Measurements from ENCODE around the gene ARMS2. TPM values are rescaled to one million over a fixed set of nuclear protein-coding genes. Genes with fewer than 3 reads are reported as not detected.

The ARMS2 gene
- total RNA-seq, 1 donor from 2014 or later, result not detected

GRCh38 chr10:122460891-122461293 is 6.4 kb downstream of the ARMS2 start:
- H3K27me3 ChIP-seq (ENCODE audit: control insufficient read depth, insufficient read depth, low read length), result peaks cover 2% of the 10 kb centered on the region
- TF ChIP-seq, protein P1, sequence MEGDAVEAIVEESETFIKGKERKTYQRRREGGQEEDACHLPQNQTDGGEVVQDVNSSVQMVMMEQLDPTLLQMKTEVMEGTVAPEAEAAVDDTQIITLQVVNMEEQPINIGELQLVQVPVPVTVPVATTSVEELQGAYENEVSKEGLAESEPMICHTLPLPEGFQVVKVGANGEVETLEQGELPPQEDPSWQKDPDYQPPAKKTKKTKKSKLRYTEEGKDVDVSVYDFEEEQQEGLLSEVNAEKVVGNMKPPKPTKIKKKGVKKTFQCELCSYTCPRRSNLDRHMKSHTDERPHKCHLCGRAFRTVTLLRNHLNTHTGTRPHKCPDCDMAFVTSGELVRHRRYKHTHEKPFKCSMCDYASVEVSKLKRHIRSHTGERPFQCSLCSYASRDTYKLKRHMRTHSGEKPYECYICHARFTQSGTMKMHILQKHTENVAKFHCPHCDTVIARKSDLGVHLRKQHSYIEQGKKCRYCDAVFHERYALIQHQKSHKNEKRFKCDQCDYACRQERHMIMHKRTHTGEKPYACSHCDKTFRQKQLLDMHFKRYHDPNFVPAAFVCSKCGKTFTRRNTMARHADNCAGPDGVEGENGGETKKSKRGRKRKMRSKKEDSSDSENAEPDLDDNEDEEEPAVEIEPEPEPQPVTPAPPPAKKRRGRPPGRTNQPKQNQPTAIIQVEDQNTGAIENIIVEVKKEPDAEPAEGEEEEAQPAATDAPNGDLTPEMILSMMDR (IDR thresholded peaks at IDR 0.05; ENCODE audit: insufficient read depth, low read length, severe bottlenecking), result no peak
- H3K36me3 ChIP-seq (ENCODE audit: control insufficient read depth, insufficient read depth, low read length), result no peaks in the 10 kb centered on the region
- DNase-seq (ENCODE audit: low read depth) (no peak), FAIRE-seq (no peak)
- H3K4me3 ChIP-seq (ENCODE audit: low read depth, low read length), result peak overlapping the region; percentile 69

DNA sequence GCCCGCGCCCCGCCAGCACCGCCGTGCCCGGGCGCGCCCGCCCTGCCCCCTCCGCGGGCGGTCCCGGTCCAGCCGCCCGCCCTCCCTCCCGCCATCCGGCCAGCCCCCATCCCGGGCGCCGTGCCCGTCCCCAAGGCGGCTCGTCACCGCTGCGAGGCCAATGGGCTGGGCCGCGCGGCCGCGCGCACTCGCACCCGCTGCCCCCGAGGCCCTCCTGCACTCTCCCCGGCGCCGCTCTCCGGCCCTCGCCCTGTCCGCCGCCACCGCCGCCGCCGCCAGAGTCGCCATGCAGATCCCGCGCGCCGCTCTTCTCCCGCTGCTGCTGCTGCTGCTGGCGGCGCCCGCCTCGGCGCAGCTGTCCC is 6.9 kb downstream of the ARMS2 start, which contains the start of gene HTRA1:
HTRA1 (plus strand) TSS at position 187 of the 362 bp plus-strand sequence; CDS start at position 287, 100 bp downstream.
- H3K36me3 ChIP-seq (ENCODE audit: control insufficient read depth, insufficient read depth, low read length), result no peaks in the 10 kb centered on the region
- peaks cover 2% of the 10 kb centered on the region for H3K27me3 ChIP-seq (ENCODE audit: control insufficient read depth, insufficient read depth, low read length)
- no peak for FAIRE-seq
- TF ChIP-seq, protein P1 (IDR thresholded peaks at IDR 0.05; ENCODE audit: insufficient read depth, low read length, severe bottlenecking), result no peak
- peak; percentile 36 for DNase-seq (ENCODE audit: low read depth)
- peak within 1 kb of the TSS; percentile 69 for H3K4me3 ChIP-seq (ENCODE audit: low read depth, low read length)

GRCh38 chr10:122461729-122462532 is 7.5 kb downstream of the ARMS2 start:
- DNase-seq (ENCODE audit: low read depth) (no peak), FAIRE-seq (no peak)
- Histone ChIP-seq H3K4me3 (ENCODE audit: low read depth, low read length) (peak overlapping the region; percentile 69), H3K36me3 (ENCODE audit: control insufficient read depth, insufficient read depth, low read length) (no peaks in the 10 kb centered on the region), H3K27me3 (ENCODE audit: control insufficient read depth, insufficient read depth, low read length) (peaks cover 2% of the 10 kb centered on the region)
- TF ChIP-seq, protein P1 (IDR thresholded peaks at IDR 0.05; ENCODE audit: insufficient read depth, low read length, severe bottlenecking), result no peak

GRCh38 chr10:122462533-122463465 is 8.3 kb downstream of the ARMS2 start:
- H3K27me3 ChIP-seq (ENCODE audit: control insufficient read depth, insufficient read depth, low read length), result peaks cover 2% of the 10 kb centered on the region
- peak overlapping the region; percentile 69 for H3K4me3 ChIP-seq (ENCODE audit: low read depth, low read length)
- FAIRE-seq, result no peak
- no peak for DNase-seq (ENCODE audit: low read depth)
- no peaks in the 10 kb centered on the region for H3K36me3 ChIP-seq (ENCODE audit: control insufficient read depth, insufficient read depth, low read length)
- TF ChIP-seq, protein P1 (IDR thresholded peaks at IDR 0.05; ENCODE audit: insufficient read depth, low read length, severe bottlenecking), result no peak

DNA sequence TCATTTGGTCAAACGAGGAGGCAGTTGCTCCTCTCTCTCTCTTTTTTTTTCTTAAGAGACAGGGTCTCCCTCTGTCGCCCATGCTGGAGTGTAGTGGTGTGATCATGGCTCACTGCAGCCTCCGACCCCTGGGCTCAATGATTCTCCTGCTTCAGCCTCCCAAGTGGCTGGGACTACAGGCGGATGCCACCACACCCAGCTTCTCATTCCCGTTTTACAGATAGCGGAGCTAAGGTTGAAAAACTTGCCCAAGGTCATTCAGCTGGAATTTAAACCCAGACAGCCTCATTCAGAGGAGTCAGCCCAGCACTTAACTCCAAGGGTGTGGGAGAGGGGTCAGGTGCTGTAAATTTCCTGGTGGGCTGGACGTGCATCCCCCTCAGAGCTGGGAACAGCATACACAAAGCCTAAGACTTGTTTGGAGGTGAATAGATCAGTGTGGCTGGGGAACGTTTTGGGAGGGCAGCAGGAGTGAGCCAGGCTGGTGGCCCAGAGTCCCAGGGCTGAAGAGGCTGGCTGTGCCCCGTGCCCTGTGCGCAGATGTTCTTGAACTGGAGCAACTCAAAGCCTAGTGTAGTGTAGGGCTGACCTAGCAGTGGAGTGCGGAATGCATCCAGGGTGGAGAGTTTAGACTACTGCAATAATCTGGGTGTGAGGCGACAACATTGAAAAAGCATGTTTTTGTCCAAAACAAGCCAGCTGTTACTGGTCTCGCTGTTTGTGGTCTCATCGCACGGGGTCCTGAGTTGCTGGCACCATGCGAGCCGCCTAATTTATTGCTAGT is 9.2 kb downstream of the ARMS2 start:
- peak overlapping the region; percentile 69 for H3K4me3 ChIP-seq (ENCODE audit: low read depth, low read length)
- DNase-seq (ENCODE audit: low read depth), result no peak
- FAIRE-seq, result no peak
- TF ChIP-seq, protein P1 (IDR thresholded peaks at IDR 0.05; ENCODE audit: insufficient read depth, low read length, severe bottlenecking), result no peak
- no peaks in the 10 kb centered on the region for H3K36me3 ChIP-seq (ENCODE audit: control insufficient read depth, insufficient read depth, low read length)
- peaks cover 2% of the 10 kb centered on the region for H3K27me3 ChIP-seq (ENCODE audit: control insufficient read depth, insufficient read depth, low read length)
